ENCODE results near the gene GRM7. TPM values are rescaled to one million over a fixed set of nuclear protein-coding genes. Genes with fewer than 3 reads are reported as not detected.

The GRM7 gene
- total RNA-seq, 1 experiment from 2014 or later, result not detected

- intact Hi-C loops (cut with micrococcal nuclease), result no loop called here
- BruUV-seq (replicated peaks), result no TSS peak
- Histone ChIP-seq H3K27me3 (ENCODE audit: low read length) (no peaks in the 10 kb centered on the region), H3K79me2 (ENCODE audit: low read length) (no peaks in the 10 kb centered on the region), H3K4me1 (ENCODE audit: insufficient read depth, low read length) (no peaks in the 10 kb centered on the region), H3K27ac (ENCODE audit: low read length) (no peak overlapping the region), H3F3A (ENCODE audit: low read length, unreplicated experiment) (no peaks in the 10 kb centered on the region), H3K36me3 (ENCODE audit: low read depth, low read length) (no peaks in the 10 kb centered on the region), H3K4me2 (ENCODE audit: low read length) (no peak overlapping the region), H3K4me3 (ENCODE audit: low read length) (no peak overlapping the region), H3K9me3 (ENCODE audit: low read length) (peaks cover 35% of the 10 kb centered on the region; the same call in 1 of the 2 replicates), H3K9me2 (replicated peaks; ENCODE audit: low read length) (no peaks in the 10 kb centered on the region), H4K20me1 (ENCODE audit: low read length) (no peaks in the 10 kb centered on the region), H2AFZ (ENCODE audit: low read length) (no peak overlapping the region), H3K9ac (ENCODE audit: low read length) (no peak overlapping the region)
- no peak for DNase-seq
- ChIA-PET CTCF (no interaction called here), POLR2A (ENCODE audit: unreplicated experiment) (no interaction called here)
- ATAC-seq, result no peak
- no peak for TF ChIP-seq EZH2 (IDR thresholded peaks at IDR 0.05; ENCODE audit: low read length, unreplicated experiment)
- TF ChIP-seq CTCF (conservative IDR thresholded peaks at IDR 0.05; ENCODE audit: low read depth, low read length), result no peak
Measured at GRCh38 chr3:7367968-7368367, 507.1 kb downstream of the GRM7 start.

GRCh38 chr3:7368597-7368996 is 507.7 kb downstream of the GRM7 start:
- no peaks in the 10 kb centered on the region for H3K27me3 ChIP-seq (ENCODE audit: low read length)
- H3K79me2 ChIP-seq (ENCODE audit: low read length), result no peaks in the 10 kb centered on the region
- no peaks in the 10 kb centered on the region for H4K20me1 ChIP-seq (ENCODE audit: low read length)
- H3K9ac ChIP-seq (ENCODE audit: low read length), result no peak overlapping the region
- H3K4me1 ChIP-seq (ENCODE audit: insufficient read depth, low read length), result no peaks in the 10 kb centered on the region
- peaks cover 36% of the 10 kb centered on the region for H3K9me3 ChIP-seq (ENCODE audit: low read length)
- no peak overlapping the region for H2AFZ ChIP-seq (ENCODE audit: low read length)
- H3K27ac ChIP-seq (ENCODE audit: low read length), result no peak overlapping the region
- no peak for ATAC-seq
- intact Hi-C loops (cut with micrococcal nuclease), result no loop called here
- H3K4me3 ChIP-seq (ENCODE audit: low read length), result no peak overlapping the region
- CTCF ChIA-PET, result no interaction called here
- H3K9me2 ChIP-seq (replicated peaks; ENCODE audit: low read length), result no peaks in the 10 kb centered on the region
- POLR2A ChIA-PET (ENCODE audit: unreplicated experiment), result no interaction called here
- H3K4me2 ChIP-seq (ENCODE audit: low read length), result no peak overlapping the region
- BruUV-seq (replicated peaks), result no TSS peak
- no peak for DNase-seq
- H3K36me3 ChIP-seq (ENCODE audit: low read depth, low read length), result no peaks in the 10 kb centered on the region
- TF ChIP-seq CTCF (conservative IDR thresholded peaks at IDR 0.05; ENCODE audit: low read depth, low read length) (no peak), EZH2 (IDR thresholded peaks at IDR 0.05; ENCODE audit: low read length, unreplicated experiment) (no peak)
- no peaks in the 10 kb centered on the region for H3F3A ChIP-seq (ENCODE audit: low read length, unreplicated experiment)

GRCh38 chr3:7371693-7372572 is 511.0 kb downstream of the GRM7 start:
- no peak for TF ChIP-seq EZH2phosphoT487 (IDR thresholded peaks at IDR 0.05; ENCODE audit: borderline replicate concordance, low read length)
- TF ChIP-seq EZH2 (IDR thresholded peaks at IDR 0.05; ENCODE audit: low read length, unreplicated experiment), result no peak
- TF ChIP-seq CTCF (conservative IDR thresholded peaks at IDR 0.05; ENCODE audit: low read depth, low read length), result no peak
- H3K4me1 ChIP-seq (ENCODE audit: insufficient read depth, low read length), result no peaks in the 10 kb centered on the region
- H3K9me2 ChIP-seq (replicated peaks; ENCODE audit: low read length), result no peaks in the 10 kb centered on the region
- peaks cover 31% of the 10 kb centered on the region for H3K9me3 ChIP-seq (ENCODE audit: low read length)
- no peaks in the 10 kb centered on the region for H3K36me3 ChIP-seq (ENCODE audit: low read depth, low read length)
- H3K4me2 ChIP-seq (ENCODE audit: low read length), result no peak overlapping the region
- H2AFZ ChIP-seq (ENCODE audit: low read length), result no peak overlapping the region
- CTCF ChIA-PET, result no interaction called here
- no peak overlapping the region for H3K9ac ChIP-seq (ENCODE audit: low read length)
- no peak overlapping the region for H3K27ac ChIP-seq (ENCODE audit: low read length)
- no peaks in the 10 kb centered on the region for H4K20me1 ChIP-seq (ENCODE audit: low read length)
- POLR2A ChIA-PET (ENCODE audit: unreplicated experiment), result no interaction called here
- intact Hi-C loops (cut with micrococcal nuclease), result no loop called here
- H3F3A ChIP-seq (ENCODE audit: low read length, unreplicated experiment), result no peaks in the 10 kb centered on the region
- no peak for DNase-seq
- H3K27me3 ChIP-seq (ENCODE audit: low read length), result no peaks in the 10 kb centered on the region
- no TSS peak for BruUV-seq (replicated peaks)
- H3K4me3 ChIP-seq (ENCODE audit: low read length), result no peak overlapping the region
- ATAC-seq, result no peak
- no peaks in the 10 kb centered on the region for H3K79me2 ChIP-seq (ENCODE audit: low read length)

Data from PC-3 (cell line).